Vagina (tissue), 2 donors: Measurements from ENCODE around the gene ZNF226. TPM values are rescaled to one million over a fixed set of nuclear protein-coding genes. Genes with fewer than 3 reads are reported as not detected.
"Not testable (repeated sequence)": the region's sequence is repeated elsewhere in the genome, so short reads cannot be mapped to it uniquely, and the experiment has no call there.

ENCODE experiments used
- DNase-seq, 2 donors: peaks; one replicate each; pipeline ENCODE4 v3.0.0-alpha.2; 2017; ENCODE audit errors: extremely low spot score in 2 of 2
- H3K27ac ChIP-seq: fragments of 200-600 bp; sonication (generic); one replicate; pipeline ENCODE4 v1.5.1; 2019
- H3K27me3 ChIP-seq: fragments of 200-600 bp; sonication (generic); one replicate; pipeline ENCODE4 v1.5.1; 2019
- H3K36me3 ChIP-seq, 2 donors: fragments of 200-600 bp; sonication (generic); one replicate each; pipeline ENCODE4 v1.5.1; 2017 to 2019
- H3K4me1 ChIP-seq: fragments of 200-600 bp; sonication (generic); one replicate; pipeline ENCODE4 v1.5.1; 2019
- H3K4me3 ChIP-seq, 2 donors: fragments of 200-600 bp; sonication (generic); 1 replicate in 1 of 2; 2 replicates in 1 of 2; pipeline ENCODE4 v1.5.1; 2016 to 2019
- H3K9me3 ChIP-seq: fragments of 200-600 bp; sonication (generic); one replicate; pipeline ENCODE4 v1.5.1; 2019
- POLR2A ChIP-seq, 2 donors: fragments of 450-650 bp; IDR thresholded peaks; one replicate each; pipeline ENCODE4 v1.6.1; 2017; ENCODE audit warnings: antibody characterized with exemption in 2 of 2, mild to moderate bottlenecking in 2 of 2, moderate library complexity in 2 of 2
- POLR2AphosphoS5 ChIP-seq, 2 donors: sonication (generic); formaldehyde crosslinking; IDR thresholded peaks; one replicate each; pipeline ENCODE4 v1.9.0; 2017; ENCODE audit warnings: antibody characterized with exemption in 2 of 2, mild to moderate bottlenecking in 2 of 2, low read depth in 1 of 2; ENCODE audit not compliant: insufficient read depth in 1 of 2
- intact Hi-C: fragments of 100-400 bp; cut with DNase I; formaldehyde crosslinking; loops from one replicate; pipeline ENCODE4 v1.15.1; 2023
- total RNA-seq: library from RNA; depleted of rRNA; stranded (reverse); fragments of >200 nt; gene quantifications from one replicate; pipeline ENCODE4 v1.2.3, GENCODE V29; 2016
- TF ChIP-seq, protein P1 (sequence below), 3 experiments: fragments of 450-650 bp in 2 of 3; fragments of 200-600 bp in 1 of 3; sonication (generic) in 1 of 3; IDR thresholded peaks; one replicate each; pipeline ENCODE4 v1.5.1; 2017 to 2019; ENCODE audit warnings: antibody characterized with exemption in 3 of 3, mild to moderate bottlenecking in 2 of 3, moderate library complexity in 2 of 3

ZNF226 gene
- total RNA-seq, 1 donor from 2014 or later: 11.8 TPM

DNA sequence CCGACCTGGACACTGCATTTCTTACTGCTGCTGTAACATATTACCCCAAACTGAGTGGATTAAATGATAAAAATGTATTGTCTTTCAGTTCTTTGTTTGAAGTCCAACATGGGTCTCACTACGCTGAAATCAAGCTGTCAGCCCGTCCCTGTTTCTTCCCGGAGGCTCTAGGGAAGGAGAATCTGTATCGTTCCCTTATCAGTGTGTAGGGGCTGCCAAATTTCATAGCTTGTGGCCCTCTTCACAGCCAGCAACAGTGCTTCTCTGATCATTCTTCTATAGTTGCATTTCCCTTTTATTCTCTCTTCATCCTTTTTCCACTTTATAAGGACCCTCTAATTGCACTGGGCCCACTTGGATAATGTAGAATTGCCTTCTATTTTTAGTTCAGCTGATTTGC is 13.4 kb upstream of the ZNF226 start:
- TF ChIP-seq POLR2A (IDR thresholded peaks at IDR 0.05) (no peak), POLR2AphosphoS5 (IDR thresholded peaks at IDR 0.05; ENCODE audit: insufficient read depth in 1 of 2, low read depth in 1 of 2) (no peak)
- TF ChIP-seq, protein P1, sequence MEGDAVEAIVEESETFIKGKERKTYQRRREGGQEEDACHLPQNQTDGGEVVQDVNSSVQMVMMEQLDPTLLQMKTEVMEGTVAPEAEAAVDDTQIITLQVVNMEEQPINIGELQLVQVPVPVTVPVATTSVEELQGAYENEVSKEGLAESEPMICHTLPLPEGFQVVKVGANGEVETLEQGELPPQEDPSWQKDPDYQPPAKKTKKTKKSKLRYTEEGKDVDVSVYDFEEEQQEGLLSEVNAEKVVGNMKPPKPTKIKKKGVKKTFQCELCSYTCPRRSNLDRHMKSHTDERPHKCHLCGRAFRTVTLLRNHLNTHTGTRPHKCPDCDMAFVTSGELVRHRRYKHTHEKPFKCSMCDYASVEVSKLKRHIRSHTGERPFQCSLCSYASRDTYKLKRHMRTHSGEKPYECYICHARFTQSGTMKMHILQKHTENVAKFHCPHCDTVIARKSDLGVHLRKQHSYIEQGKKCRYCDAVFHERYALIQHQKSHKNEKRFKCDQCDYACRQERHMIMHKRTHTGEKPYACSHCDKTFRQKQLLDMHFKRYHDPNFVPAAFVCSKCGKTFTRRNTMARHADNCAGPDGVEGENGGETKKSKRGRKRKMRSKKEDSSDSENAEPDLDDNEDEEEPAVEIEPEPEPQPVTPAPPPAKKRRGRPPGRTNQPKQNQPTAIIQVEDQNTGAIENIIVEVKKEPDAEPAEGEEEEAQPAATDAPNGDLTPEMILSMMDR (IDR thresholded peaks at IDR 0.05): no peak
- Histone ChIP-seq H3K27ac (no peak overlapping the region), H3K27me3 (no peaks in the 10 kb centered on the region), H3K4me1 (no peaks in the 10 kb centered on the region), H3K36me3 (peaks cover 11 to 94% of the 10 kb centered on the region in 2 donors), H3K9me3 (peaks cover 15% of the 10 kb centered on the region), H3K4me3 (no peak overlapping the region)
- intact Hi-C loops: no loop called here
- no peak for DNase-seq

DNA sequence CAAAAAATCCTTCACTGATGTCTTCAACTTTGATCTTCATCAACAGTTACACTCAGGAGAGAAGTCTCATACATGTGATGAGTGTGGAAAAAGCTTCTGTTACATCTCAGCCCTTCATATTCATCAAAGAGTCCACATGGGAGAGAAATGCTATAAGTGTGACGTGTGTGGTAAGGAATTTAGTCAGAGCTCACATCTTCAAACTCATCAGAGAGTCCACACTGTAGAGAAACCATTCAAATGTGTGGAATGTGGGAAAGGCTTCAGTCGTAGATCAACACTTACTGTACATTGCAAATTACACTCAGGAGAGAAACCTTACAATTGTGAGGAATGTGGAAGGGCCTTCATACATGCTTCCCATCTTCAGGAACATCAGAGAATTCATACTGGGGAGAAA is 8.4 kb upstream of the ZNF226 start:
- peaks cover 48% of the 10 kb centered on the region for H3K9me3 ChIP-seq
- no peak for TF ChIP-seq POLR2AphosphoS5 (IDR thresholded peaks at IDR 0.05; ENCODE audit: insufficient read depth in 1 of 2, low read depth in 1 of 2)
- H3K36me3 ChIP-seq: peaks cover 6 to 73% of the 10 kb centered on the region in 2 donors
- H3K4me3 ChIP-seq: no peak overlapping the region
- intact Hi-C loops: no loop called here
- H3K27me3 ChIP-seq: no peaks in the 10 kb centered on the region
- no peak for DNase-seq
- no peak overlapping the region for H3K27ac ChIP-seq
- no peaks in the 10 kb centered on the region for H3K4me1 ChIP-seq

DNA sequence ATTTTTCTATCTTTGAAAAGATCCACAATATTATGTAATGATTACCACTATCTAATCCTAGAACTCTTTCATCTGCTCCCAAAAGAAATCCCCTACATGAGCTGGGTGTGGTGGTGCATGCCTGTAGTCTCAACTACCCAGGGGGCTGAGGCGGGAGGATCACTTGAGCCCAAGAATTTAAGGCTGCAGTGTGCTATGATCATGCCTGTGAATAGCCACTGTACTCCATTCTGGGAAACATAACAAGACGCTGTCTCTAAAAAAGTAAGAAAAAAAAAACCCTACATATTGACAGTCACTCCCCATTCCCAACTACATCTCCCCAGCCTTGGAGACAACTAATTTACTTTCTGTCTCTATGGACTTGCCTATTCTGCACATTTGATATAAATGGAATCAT is 1.1 kb upstream of the ZNF226 start:
- H3K27me3 ChIP-seq: no peaks in the 10 kb centered on the region
- intact Hi-C loops: no loop called here
- TF ChIP-seq, protein P1 (IDR thresholded peaks at IDR 0.05): no peak
- TF ChIP-seq POLR2A (IDR thresholded peaks at IDR 0.05): no peak
- no peak for TF ChIP-seq POLR2AphosphoS5 (IDR thresholded peaks at IDR 0.05; ENCODE audit: insufficient read depth in 1 of 2, low read depth in 1 of 2)
- no peak overlapping the region for H3K4me3 ChIP-seq
- no peak for DNase-seq
- H3K36me3 ChIP-seq: peaks cover 0 to 30% of the 10 kb centered on the region in 2 donors
- H3K4me1 ChIP-seq: peaks cover 16% of the 10 kb centered on the region
- peaks cover 10% of the 10 kb centered on the region for H3K9me3 ChIP-seq
- no peak overlapping the region for H3K27ac ChIP-seq

DNA sequence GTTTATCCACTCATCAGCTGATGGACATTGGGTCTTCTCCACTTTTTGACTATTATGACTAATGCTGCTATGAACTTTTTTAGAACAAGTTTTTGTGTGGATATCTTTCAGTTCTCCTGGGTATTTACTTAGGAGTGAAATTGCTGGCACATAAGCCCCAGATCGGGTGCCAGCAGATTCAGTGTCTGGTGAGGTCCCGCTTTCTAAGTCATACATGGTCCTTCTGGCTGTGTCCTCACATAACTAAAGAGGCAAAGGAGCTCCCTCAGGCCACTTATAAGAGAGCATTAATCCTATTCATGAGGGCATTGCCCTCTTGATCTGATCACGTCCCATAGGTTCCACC is 600 bp upstream of the ZNF226 start:
- Histone ChIP-seq H3K4me3 (peak overlapping the region; percentile 59 to 79), H3K27ac (peak overlapping the region; percentile 84), H3K27me3 (no peaks in the 10 kb centered on the region), H3K9me3 (peaks cover 7% of the 10 kb centered on the region), H3K4me1 (peaks cover 16% of the 10 kb centered on the region), H3K36me3 (peaks cover 0 to 33% of the 10 kb centered on the region in 2 donors)
- intact Hi-C loops: no loop called here
- DNase-seq: no peak
- TF ChIP-seq POLR2AphosphoS5 (IDR thresholded peaks at IDR 0.05; ENCODE audit: insufficient read depth in 1 of 2, low read depth in 1 of 2) (no peak), POLR2A (IDR thresholded peaks at IDR 0.05) (no peak)
- TF ChIP-seq, protein P1 (IDR thresholded peaks at IDR 0.05): no peak

DNA sequence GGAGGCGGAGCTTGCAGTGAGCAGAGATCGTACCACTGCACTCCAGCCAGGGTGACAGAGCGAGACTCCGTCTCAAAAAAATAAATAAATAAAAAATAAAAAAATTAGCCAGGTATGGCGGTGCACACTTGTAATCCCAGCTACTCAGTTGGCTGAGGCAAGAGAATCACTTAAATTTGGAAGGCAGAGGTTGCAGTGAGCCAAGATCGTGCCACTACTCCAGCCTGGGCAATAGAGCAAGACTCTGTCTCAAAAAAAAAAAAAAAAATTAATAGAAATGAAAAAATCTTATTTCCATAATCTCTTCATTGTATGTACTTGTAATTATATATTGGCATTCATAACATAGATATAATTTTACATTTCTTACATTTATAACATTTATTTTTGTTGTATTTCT is 5.8 kb downstream of the ZNF226 start:
- peaks cover 54% of the 10 kb centered on the region for H3K9me3 ChIP-seq
- not testable (repeated sequence) for H3K4me1 ChIP-seq, H3K27ac ChIP-seq

DNA sequence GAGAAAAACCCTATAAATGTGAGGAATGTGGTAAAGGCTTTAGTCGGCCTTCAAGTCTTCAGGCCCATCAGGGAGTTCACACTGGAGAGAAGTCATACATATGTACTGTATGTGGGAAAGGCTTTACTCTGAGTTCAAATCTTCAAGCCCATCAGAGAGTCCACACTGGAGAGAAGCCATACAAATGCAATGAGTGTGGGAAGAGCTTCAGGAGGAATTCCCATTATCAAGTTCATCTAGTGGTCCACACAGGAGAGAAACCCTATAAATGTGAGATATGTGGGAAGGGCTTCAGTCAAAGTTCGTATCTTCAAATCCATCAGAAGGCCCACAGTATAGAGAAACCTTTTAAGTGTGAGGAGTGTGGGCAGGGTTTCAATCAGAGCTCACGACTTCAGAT is 11.7 kb downstream of the ZNF226 start:
- Histone ChIP-seq H3K36me3 (peaks cover 20 to 62% of the 10 kb centered on the region in 2 donors), H3K4me1 (no peaks in the 10 kb centered on the region), H3K9me3 (peaks cover 76% of the 10 kb centered on the region), H3K4me3 (no peak overlapping the region), H3K27me3 (no peaks in the 10 kb centered on the region), H3K27ac (no peak overlapping the region)
- no peak for TF ChIP-seq POLR2A (IDR thresholded peaks at IDR 0.05)
- TF ChIP-seq, protein P1 (IDR thresholded peaks at IDR 0.05): no peak
- no peak for TF ChIP-seq POLR2AphosphoS5 (IDR thresholded peaks at IDR 0.05; ENCODE audit: insufficient read depth in 1 of 2, low read depth in 1 of 2)
- intact Hi-C loops: no loop called here
- DNase-seq: no peak

More for the DNA sequence above, 5.8 kb downstream of the ZNF226 start:
- H3K36me3 ChIP-seq: peaks cover 29 to 97% of the 10 kb centered on the region in 2 donors
- intact Hi-C loops, DNase-seq, H3K4me3 ChIP-seq, H3K27me3 ChIP-seq: not testable (repeated sequence)
